IMR-90 (cell line): Measurements from ENCODE around the gene SLC19A1. TPM values are rescaled to one million over a fixed set of nuclear protein-coding genes. Genes with fewer than 3 reads are reported as not detected.
A peak's percentile ranks its signal among the peaks of the same experiment; 100 is the strongest.

Experiments
- ATAC-seq: fragments of 200-7000 bp; cut with Tn5 transposase; 2 replicates; pipeline ENCODE4 v1.9.1; 2020; ENCODE audit warnings: low read depth, mild to moderate bottlenecking, moderate library complexity
- BruUV-seq: library from RNA; stranded (reverse); fragments of 400-500 nt; replicated peaks from 2 replicates; lab custom pipeline; 2021; lab: Mats Ljungman, UMichigan
- CTCF ChIA-PET: fragments of 300-600 bp; formaldehyde crosslinking; extraction: SDS; loops from one replicate; lab custom pipeline; 2021; ENCODE audit warnings: antibody characterized with exemption; lab: Yijun Ruan, JAX
- POLR2A ChIA-PET: fragments of 300-600 bp; sonication (Branson Sonifier 250); formaldehyde crosslinking; loops from one replicate; lab custom pipeline; 2022; ENCODE audit warnings: antibody characterized with exemption; ENCODE audit not compliant: unreplicated experiment; lab: Charles Lee
- DNase-seq: peaks from one replicate; pipeline ENCODE4 v3.0.0; 2013
- H2AFZ ChIP-seq: replicated peaks from 2 replicates; pipeline ENCODE3; 2013; ENCODE audit warnings: low read length, mild to moderate bottlenecking; ENCODE audit not compliant: poor library complexity
- H2AK5ac ChIP-seq: 2 replicates; pipeline ENCODE4 v1.6.1; 2013; ENCODE audit warnings: low read depth, low read length, inconsistent platforms
- H2AK9ac ChIP-seq: replicated peaks from 2 replicates; pipeline ENCODE3; 2013; ENCODE audit warnings: mild to moderate bottlenecking, low read depth, low read length, moderate library complexity; ENCODE audit not compliant: poor library complexity
- H2BK120ac ChIP-seq: 2 replicates; pipeline ENCODE4 v1.6.1; 2013; ENCODE audit warnings: low read depth, low read length, inconsistent platforms
- H2BK15ac ChIP-seq: 3 replicates; pipeline ENCODE4 v1.6.1; 2013; ENCODE audit warnings: low read depth, low read length, inconsistent platforms
- H2BK20ac ChIP-seq: 2 replicates; pipeline ENCODE4 v1.6.1; 2013; ENCODE audit warnings: low read depth, mild to moderate bottlenecking, inconsistent platforms, low read length, moderate library complexity
- H2BK5ac ChIP-seq: 2 replicates; pipeline ENCODE4 v1.6.1; 2013; ENCODE audit warnings: mild to moderate bottlenecking, low read depth, low read length, inconsistent platforms; ENCODE audit not compliant: poor library complexity, severe bottlenecking
- H3K14ac ChIP-seq: replicated peaks from 2 replicates; pipeline ENCODE4 v1.6.1; 2013; ENCODE audit warnings: low read depth, low read length, inconsistent platforms
- H3K18ac ChIP-seq: 2 replicates; pipeline ENCODE4 v1.6.1; 2013; ENCODE audit warnings: low read depth, low read length, control low read depth
- H3K23ac ChIP-seq: 2 replicates; pipeline ENCODE4 v1.6.1; 2013; ENCODE audit warnings: low read depth, low read length, inconsistent platforms
- H3K27ac ChIP-seq: 2 replicates; pipeline ENCODE4 v1.5.1; 2013; ENCODE audit warnings: mild to moderate bottlenecking, control low read depth, low read length; ENCODE audit not compliant: insufficient read depth
- H3K27me3 ChIP-seq: 2 replicates; pipeline ENCODE4 v1.6.1; 2013; ENCODE audit warnings: low read length; ENCODE audit not compliant: control insufficient read depth, insufficient read depth
- H3K36me3 ChIP-seq: 2 replicates; pipeline ENCODE4 v1.6.1; 2013; ENCODE audit warnings: low read length, mixed read lengths; ENCODE audit not compliant: control insufficient read depth, insufficient read depth
- H3K4ac ChIP-seq: 2 replicates; pipeline ENCODE4 v1.6.1; 2013; ENCODE audit warnings: low read depth, low read length, inconsistent platforms
- H3K4me1 ChIP-seq: 2 replicates; pipeline ENCODE4 v1.6.1; 2013; ENCODE audit warnings: low read length, mixed read lengths; ENCODE audit not compliant: control insufficient read depth, insufficient read depth
- H3K4me2 ChIP-seq: 2 replicates; pipeline ENCODE4 v1.6.1; 2013; ENCODE audit warnings: low read depth, mild to moderate bottlenecking, control low read depth, low read length, moderate library complexity
- H3K4me3 ChIP-seq: 2 replicates; pipeline ENCODE4 v1.5.1; 2013; ENCODE audit warnings: low read depth, mild to moderate bottlenecking, control low read depth, low read length, moderate library complexity; ENCODE audit not compliant: insufficient read depth
- H3K56ac ChIP-seq: 2 replicates; pipeline ENCODE4 v1.6.1; 2013; ENCODE audit warnings: low read length, inconsistent platforms; ENCODE audit not compliant: insufficient read depth; ENCODE audit errors: extremely low read depth
- H3K79me1 ChIP-seq, 2 experiments: 2 replicates each; pipeline ENCODE4 v1.6.1; 2013; ENCODE audit warnings: low read length in 2 of 2, inconsistent platforms in 1 of 2, low read depth in 1 of 2
- H3K9ac ChIP-seq: 2 replicates; pipeline ENCODE4 v1.6.1; 2013; ENCODE audit warnings: low read depth, low read length, control low read depth
- H3K9me1 ChIP-seq: 2 replicates; pipeline ENCODE4 v1.6.1; 2013; ENCODE audit warnings: low read length, inconsistent platforms; ENCODE audit not compliant: insufficient read depth
- H3K9me3 ChIP-seq: 2 replicates; pipeline ENCODE4 v1.6.1; 2013; ENCODE audit warnings: low read length; ENCODE audit not compliant: control insufficient read depth, insufficient read depth
- H4K20me1 ChIP-seq: 2 replicates; pipeline ENCODE4 v1.6.1; 2013; ENCODE audit warnings: low read length, inconsistent platforms; ENCODE audit not compliant: insufficient read depth
- H4K5ac ChIP-seq: 2 replicates; pipeline ENCODE4 v1.6.1; 2013; ENCODE audit warnings: mild to moderate bottlenecking, low read depth, low read length, control low read depth
- H4K8ac ChIP-seq, 2 experiments: 2 replicates each; pipeline ENCODE4 v1.6.1; 2013; ENCODE audit warnings: low read depth in 2 of 2, low read length in 2 of 2, control low read depth in 1 of 2, inconsistent platforms in 1 of 2
- H4K91ac ChIP-seq: 2 replicates; pipeline ENCODE4 v1.6.1; 2013; ENCODE audit warnings: low read depth, low read length, inconsistent platforms; ENCODE audit not compliant: insufficient read depth
- BHLHE40 ChIP-seq: fragments of 150-350 bp; IDR thresholded peaks from 2 replicates; pipeline ENCODE4 v1.6.1; 2016; ENCODE audit warnings: mild to moderate bottlenecking, low read depth, low read length
- CEBPB ChIP-seq: IDR thresholded peaks from 2 replicates; pipeline ENCODE4 v1.6.1; 2012; ENCODE audit warnings: low read depth, low read length, improper control_type of control experiment
- CHD1 ChIP-seq: IDR thresholded peaks from 2 replicates; pipeline ENCODE4 v1.6.1; 2012; ENCODE audit warnings: low read depth, low read length, improper control_type of control experiment
- ELK1 ChIP-seq: fragments of 150-350 bp; IDR thresholded peaks from 2 replicates; pipeline ENCODE4 v1.6.1; 2016; ENCODE audit warnings: low read depth, mild to moderate bottlenecking, low read length, moderate library complexity, borderline replicate concordance
- MAFK ChIP-seq: IDR thresholded peaks from 2 replicates; pipeline ENCODE4 v1.6.1; 2012; ENCODE audit warnings: low read depth, low read length, improper control_type of control experiment
- MAZ ChIP-seq: IDR thresholded peaks from 2 replicates; pipeline ENCODE4 v1.6.1; 2012; ENCODE audit warnings: low read depth, mild to moderate bottlenecking, low read length, improper control_type of control experiment, moderate library complexity, borderline replicate concordance
- NFE2L2 ChIP-seq: fragments of 150-350 bp; IDR thresholded peaks from 2 replicates; pipeline ENCODE4 v1.6.1; 2016; ENCODE audit warnings: low read depth, mild to moderate bottlenecking, low read length
- POLR2A ChIP-seq: IDR thresholded peaks from 2 replicates; pipeline ENCODE4 v1.6.1; 2012; ENCODE audit warnings: mild to moderate bottlenecking, low read depth, low read length
- RAD21 ChIP-seq: IDR thresholded peaks from 2 replicates; pipeline ENCODE4 v1.6.1; 2012; ENCODE audit warnings: low read length, improper control_type of control experiment
- RCOR1 ChIP-seq: IDR thresholded peaks from 2 replicates; pipeline ENCODE4 v1.6.1; 2012; ENCODE audit warnings: mild to moderate bottlenecking, low read length, improper control_type of control experiment; ENCODE audit not compliant: insufficient replicate concordance
- RFX5 ChIP-seq: IDR thresholded peaks from 2 replicates; pipeline ENCODE4 v1.8.0; 2012; ENCODE audit warnings: low read depth, mild to moderate bottlenecking, low read length, moderate library complexity
- SMC3 ChIP-seq: fragments of 150-350 bp; IDR thresholded peaks from 2 replicates; pipeline ENCODE4 v1.6.1; 2016; ENCODE audit warnings: low read depth, mild to moderate bottlenecking, antibody characterized with exemption, low read length, moderate library complexity
- USF2 ChIP-seq: fragments of 150-350 bp; IDR thresholded peaks from 2 replicates; pipeline ENCODE4 v1.6.1; 2017; ENCODE audit warnings: mild to moderate bottlenecking, antibody characterized with exemption, low read length, low read depth
- WGBS, 2 experiments: methylation state at CpG; one replicate each; pipeline versions ENCODE4 v1.1.5 to v1.1.7; 2013; ENCODE audit warnings: missing lambda C conversion rate in 2 of 2; ENCODE audit not compliant: insufficient read length in 1 of 2; ENCODE audit errors: extremely low coverage in 2 of 2; 5-methylcytosine and 5-hydroxymethylcytosine counted together
- dilution Hi-C: fragments of 300-500 bp; cut with HindIII; formaldehyde crosslinking; loops from one replicate; pipeline ENCODE4 v1.14.3; 2018; ENCODE audit warnings: low sequenced_read_pairs; ENCODE audit not compliant: unreplicated experiment
- in situ Hi-C: fragments of 300-500 bp; cut with MboI; formaldehyde crosslinking; loops from 3 replicates; pipeline ENCODE4 v1.14.3; 2019; ENCODE audit warnings: low sequenced_read_pairs, inconsistent platforms, mixed read lengths
- intact Hi-C: fragments of 100-400 bp; cut with micrococcal nuclease; formaldehyde crosslinking; loops from 2 replicates; pipeline ENCODE4 v1.10.0; 2022
- polyA plus RNA-seq, 3 experiments: library from polyadenylated mRNA; depleted of rRNA; stranded (reverse); fragments of >200 nt; gene quantifications; 2 replicates each; pipeline ENCODE4 v1.2.3, GENCODE V29; 2012; ENCODE audit warnings: low replicate concordance in 1 of 3
- total RNA-seq: library from RNA; depleted of rRNA; stranded (reverse); fragments of >200 nt; gene quantifications from 2 replicates; pipeline ENCODE4 v1.2.3, GENCODE V29; 2012
- TF ChIP-seq, protein P1 (sequence below): conservative IDR thresholded peaks from 2 replicates; pipeline ENCODE4 v1.5.1; 2012; ENCODE audit warnings: mild to moderate bottlenecking, low read depth, low read length, improper control_type of control experiment

Gene SLC19A1
- total and polyA plus RNA-seq, 2 of the 4 experiments (the other 2 are of a cell fraction), result 2.2 to 16.2 TPM

DNA sequence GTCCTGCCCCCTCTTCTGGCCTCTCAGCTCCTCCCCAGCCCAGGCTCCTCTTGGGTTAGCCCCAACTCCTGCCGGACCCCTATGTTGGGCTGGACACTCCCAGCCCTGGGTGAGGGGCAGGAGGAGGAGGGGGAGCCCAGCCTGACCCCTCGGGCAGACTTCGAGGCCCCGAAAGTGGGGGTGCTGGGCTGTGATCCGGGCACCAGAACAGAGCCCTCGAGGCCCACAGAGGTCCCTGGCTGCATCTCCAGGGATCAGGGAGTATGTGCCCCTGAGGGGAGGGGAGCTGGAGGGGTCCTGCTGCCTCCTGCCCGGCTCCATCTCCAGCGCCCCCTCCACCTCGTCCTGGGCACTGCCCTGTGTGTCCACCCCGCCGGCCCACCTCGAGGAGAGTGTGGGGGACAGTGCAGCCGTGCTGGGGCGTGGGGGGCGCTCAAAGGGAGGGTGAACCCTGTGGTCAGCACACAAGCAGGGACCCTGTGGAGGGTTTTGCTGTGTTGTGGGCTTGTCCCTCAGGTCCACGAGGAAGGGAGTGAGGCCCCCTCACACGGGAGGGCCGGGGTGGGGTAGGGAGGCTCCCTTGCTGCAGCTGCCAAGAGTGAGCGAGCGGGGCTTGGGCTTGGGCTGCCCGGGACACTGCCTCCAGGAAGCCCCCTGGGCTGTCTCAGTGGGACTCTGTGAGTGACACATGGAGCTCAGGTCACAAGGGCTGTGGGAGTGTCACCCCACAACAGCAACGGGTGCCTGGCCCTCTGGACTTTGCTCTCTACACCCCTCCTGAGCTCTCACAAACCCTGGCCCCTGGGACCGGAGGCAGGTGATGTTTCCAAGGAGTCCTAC, 82.8 kb downstream of the SLC19A1 start:
- Histone ChIP-seq H3K4me2 (no peak overlapping the region), H4K5ac (peak overlapping the region; percentile 82), H2AK5ac (peak overlapping the region; percentile 87; the same call in 1 of the 2 replicates), H3K9ac (no peak overlapping the region), H2BK5ac (peak overlapping the region; percentile 93), H4K91ac (peak overlapping the region; percentile 93), H2BK15ac (peak overlapping the region; percentile 66; the same call in 1 of the 3 replicates), H3K9me1 (peaks cover 19% of the 10 kb centered on the region), H3K27ac (peak overlapping the region; percentile 83), H3K79me1 (peaks cover 16 to 74% of the 10 kb centered on the region in 2 experiments; a peak in 3 of 4 replicates), H3K4ac (peak overlapping the region; percentile 93), H4K20me1 (peaks cover 29% of the 10 kb centered on the region), H3K23ac (no peak overlapping the region), H3K4me1 (peaks cover 44% of the 10 kb centered on the region), H2BK120ac (peak overlapping the region; percentile 95), H3K14ac (peak overlapping the region; percentile 51; the same call in 1 of the 2 replicates), H2AFZ (no peak overlapping the region), H3K27me3 (no peaks in the 10 kb centered on the region), H3K36me3 (peaks cover 15% of the 10 kb centered on the region; the same call in 1 of the 2 replicates), H3K9me3 (peaks cover 2% of the 10 kb centered on the region; the same call in 1 of the 2 replicates), H4K8ac (peak overlapping the region; percentile 31 to 67; a peak in 1 of 4 replicates), H2BK20ac (peak overlapping the region; percentile 98), H2AK9ac (peak overlapping the region; percentile 62), H3K18ac (peak overlapping the region; percentile 82), H3K56ac (peak overlapping the region; percentile 26; the same call in 1 of the 2 replicates), H3K4me3 (no peak overlapping the region)
- intact Hi-C loops (no loop called here), in situ Hi-C loops (loop anchor here (10.0 kb wide), 1 partner anchor 365 kb away; no protein-coding TSS in a partner anchor), dilution Hi-C loops (no loop called here)
- 94% methylated on average over 10 of the region's 23 CpGs; no CpG with 5 or more reads in 1 of the 2 experiments for WGBS, 2 experiments
- BruUV-seq, result no TSS peak
- ATAC-seq (no peak), DNase-seq (no peak)
- ChIA-PET POLR2A (no interaction called here), CTCF (no interaction called here)
- no peak for TF ChIP-seq USF2
- no peak for TF ChIP-seq SMC3
- TF ChIP-seq POLR2A, result no peak
- TF ChIP-seq, protein P1, sequence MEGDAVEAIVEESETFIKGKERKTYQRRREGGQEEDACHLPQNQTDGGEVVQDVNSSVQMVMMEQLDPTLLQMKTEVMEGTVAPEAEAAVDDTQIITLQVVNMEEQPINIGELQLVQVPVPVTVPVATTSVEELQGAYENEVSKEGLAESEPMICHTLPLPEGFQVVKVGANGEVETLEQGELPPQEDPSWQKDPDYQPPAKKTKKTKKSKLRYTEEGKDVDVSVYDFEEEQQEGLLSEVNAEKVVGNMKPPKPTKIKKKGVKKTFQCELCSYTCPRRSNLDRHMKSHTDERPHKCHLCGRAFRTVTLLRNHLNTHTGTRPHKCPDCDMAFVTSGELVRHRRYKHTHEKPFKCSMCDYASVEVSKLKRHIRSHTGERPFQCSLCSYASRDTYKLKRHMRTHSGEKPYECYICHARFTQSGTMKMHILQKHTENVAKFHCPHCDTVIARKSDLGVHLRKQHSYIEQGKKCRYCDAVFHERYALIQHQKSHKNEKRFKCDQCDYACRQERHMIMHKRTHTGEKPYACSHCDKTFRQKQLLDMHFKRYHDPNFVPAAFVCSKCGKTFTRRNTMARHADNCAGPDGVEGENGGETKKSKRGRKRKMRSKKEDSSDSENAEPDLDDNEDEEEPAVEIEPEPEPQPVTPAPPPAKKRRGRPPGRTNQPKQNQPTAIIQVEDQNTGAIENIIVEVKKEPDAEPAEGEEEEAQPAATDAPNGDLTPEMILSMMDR, result no peak
- TF ChIP-seq ELK1, result no peak
- no peak for TF ChIP-seq CEBPB
- TF ChIP-seq CHD1, result no peak
- no peak for TF ChIP-seq MAFK
- no peak for TF ChIP-seq RAD21
- TF ChIP-seq RCOR1, result no peak
- no peak for TF ChIP-seq RFX5
- no peak for TF ChIP-seq BHLHE40
- TF ChIP-seq MAZ, result no peak
- no peak for TF ChIP-seq NFE2L2
